ENCODE measurements around the gene FBXL7. TPM values are rescaled to one million over a fixed set of nuclear protein-coding genes. Genes with fewer than 3 reads are reported as not detected.

The FBXL7 gene
- total and polyA plus RNA-seq, 4 experiments from 2014 or later = not detected

- H3K27ac Mint-ChIP-seq = no peak overlapping the region
- no peaks in the 10 kb centered on the region for H3K36me3 Mint-ChIP-seq
- no peaks in the 10 kb centered on the region for H3K4me1 Mint-ChIP-seq
- no peak for DNase-seq
- H3K9me3 Mint-ChIP-seq = peaks cover 0 to 7% (median 1%) of the 10 kb centered on the region in 8 donors
- ChIA-PET POLR2A (ENCODE audit: partially characterized antibody) (no interaction called here), CTCF (ENCODE audit: partially characterized antibody) (no interaction called here)
- no peak overlapping the region for H3K4me3 ChIP-seq (ENCODE audit: low read length in 2 of 2)
- no peaks in the 10 kb centered on the region for H3K27me3 ChIP-seq (ENCODE audit: insufficient read depth, low read length)
- H3K27me3 Mint-ChIP-seq = no peaks in the 10 kb centered on the region
- no peak overlapping the region for H3K4me3 Mint-ChIP-seq
- H3K36me3 ChIP-seq (ENCODE audit: insufficient read depth, low read length) = no peaks in the 10 kb centered on the region
- intact Hi-C loops (cut with micrococcal nuclease) = no loop called here
- H3K27ac ChIP-seq (ENCODE audit: low read depth, low read length) = no peak overlapping the region
- H3K9me3 ChIP-seq (ENCODE audit: control insufficient read depth in 1 of 2, low read length in 2 of 2) = no peaks in the 10 kb centered on the region
- H3K4me1 ChIP-seq (ENCODE audit: insufficient read depth, low read length) = no peaks in the 10 kb centered on the region
These were observed 426.6 kb downstream of the FBXL7 start for GRCh38 chr5:15926586-15926985.

GRCh38 chr5:15927710-15928380, 427.9 kb downstream of the FBXL7 start:
- DNase-seq = no peak
- Mint-ChIP-seq H3K36me3 (no peaks in the 10 kb centered on the region), H3K4me1 (no peaks in the 10 kb centered on the region), H3K27me3 (no peaks in the 10 kb centered on the region), H3K4me3 (no peak overlapping the region), H3K9me3 (peaks cover 0 to 6% (median 2%) of the 10 kb centered on the region in 8 donors), H3K27ac (no peak overlapping the region)
- no peak overlapping the region for H3K27ac ChIP-seq (ENCODE audit: low read depth, low read length)
- ChIA-PET POLR2A (ENCODE audit: partially characterized antibody) (no interaction called here), CTCF (ENCODE audit: partially characterized antibody) (no interaction called here)
- no peak overlapping the region for H3K4me3 ChIP-seq (ENCODE audit: low read length in 2 of 2)
- no peaks in the 10 kb centered on the region for H3K27me3 ChIP-seq (ENCODE audit: insufficient read depth, low read length)
- H3K9me3 ChIP-seq (ENCODE audit: control insufficient read depth in 1 of 2, low read length in 2 of 2) = no peaks in the 10 kb centered on the region
- intact Hi-C loops (cut with micrococcal nuclease) = no loop called here
- H3K4me1 ChIP-seq (ENCODE audit: insufficient read depth, low read length) = no peaks in the 10 kb centered on the region
- no peaks in the 10 kb centered on the region for H3K36me3 ChIP-seq (ENCODE audit: insufficient read depth, low read length)

- H3K27me3 Mint-ChIP-seq = no peaks in the 10 kb centered on the region
- Histone ChIP-seq H3K9me3 (ENCODE audit: control insufficient read depth in 1 of 2, low read length in 2 of 2) (no peaks in the 10 kb centered on the region), H3K27ac (ENCODE audit: low read depth, low read length) (no peak overlapping the region), H3K4me1 (ENCODE audit: insufficient read depth, low read length) (no peaks in the 10 kb centered on the region), H3K36me3 (ENCODE audit: insufficient read depth, low read length) (no peaks in the 10 kb centered on the region), H3K4me3 (ENCODE audit: low read length in 2 of 2) (no peak overlapping the region), H3K27me3 (ENCODE audit: insufficient read depth, low read length) (no peaks in the 10 kb centered on the region)
- no peaks in the 10 kb centered on the region for H3K4me1 Mint-ChIP-seq
- CTCF ChIA-PET (ENCODE audit: partially characterized antibody) = no interaction called here
- H3K27ac Mint-ChIP-seq = no peak overlapping the region
- no peaks in the 10 kb centered on the region for H3K36me3 Mint-ChIP-seq
- intact Hi-C loops (cut with micrococcal nuclease) = no loop called here
- peaks cover 0 to 5% (median 2%) of the 10 kb centered on the region in 8 donors for H3K9me3 Mint-ChIP-seq
- no peak for DNase-seq
- no peak overlapping the region for H3K4me3 Mint-ChIP-seq
- POLR2A ChIA-PET (ENCODE audit: partially characterized antibody) = no interaction called here
These were observed 429.8 kb downstream of the FBXL7 start for GRCh38 chr5:15929611-15930263.

- POLR2A ChIA-PET (ENCODE audit: partially characterized antibody) = no interaction called here
- no peaks in the 10 kb centered on the region for H3K27me3 Mint-ChIP-seq
- no peaks in the 10 kb centered on the region for H3K4me1 ChIP-seq (ENCODE audit: insufficient read depth, low read length)
- CTCF ChIA-PET (ENCODE audit: partially characterized antibody) = no interaction called here
- no peaks in the 10 kb centered on the region for H3K36me3 ChIP-seq (ENCODE audit: insufficient read depth, low read length)
- no peaks in the 10 kb centered on the region for H3K9me3 ChIP-seq (ENCODE audit: control insufficient read depth in 1 of 2, low read length in 2 of 2)
- no peaks in the 10 kb centered on the region for H3K4me1 Mint-ChIP-seq
- no peak overlapping the region for H3K27ac Mint-ChIP-seq
- DNase-seq = no peak
- no peaks in the 10 kb centered on the region for H3K27me3 ChIP-seq (ENCODE audit: insufficient read depth, low read length)
- H3K9me3 Mint-ChIP-seq = peaks cover 0 to 11% (median 2%) of the 10 kb centered on the region in 8 donors
- intact Hi-C loops (cut with micrococcal nuclease) = no loop called here
- H3K36me3 Mint-ChIP-seq = no peaks in the 10 kb centered on the region
- H3K4me3 Mint-ChIP-seq = no peak overlapping the region
- H3K27ac ChIP-seq (ENCODE audit: low read depth, low read length) = no peak overlapping the region
- no peak overlapping the region for H3K4me3 ChIP-seq (ENCODE audit: low read length in 2 of 2)
These were observed 432.1 kb downstream of the FBXL7 start for GRCh38 chr5:15932066-15932465.

- Mint-ChIP-seq H3K4me1 (no peaks in the 10 kb centered on the region), H3K27me3 (no peaks in the 10 kb centered on the region), H3K27ac (no peak overlapping the region), H3K9me3 (peaks cover 0 to 14% (median 5%) of the 10 kb centered on the region in 8 donors), H3K4me3 (no peak overlapping the region), H3K36me3 (no peaks in the 10 kb centered on the region)
- H3K4me1 ChIP-seq (ENCODE audit: insufficient read depth, low read length) = no peaks in the 10 kb centered on the region
- H3K27me3 ChIP-seq (ENCODE audit: insufficient read depth, low read length) = no peaks in the 10 kb centered on the region
- no peak overlapping the region for H3K27ac ChIP-seq (ENCODE audit: low read depth, low read length)
- intact Hi-C loops (cut with micrococcal nuclease) = no loop called here
- H3K9me3 ChIP-seq (ENCODE audit: control insufficient read depth in 1 of 2, low read length in 2 of 2) = no peaks in the 10 kb centered on the region
- ChIA-PET POLR2A (ENCODE audit: partially characterized antibody) (no interaction called here), CTCF (ENCODE audit: partially characterized antibody) (no interaction called here)
- no peak overlapping the region for H3K4me3 ChIP-seq (ENCODE audit: low read length in 2 of 2)
- DNase-seq = no peak
- no peaks in the 10 kb centered on the region for H3K36me3 ChIP-seq (ENCODE audit: insufficient read depth, low read length)
These were observed 433.6 kb downstream of the FBXL7 start for GRCh38 chr5:15933259-15934207.

- no peaks in the 10 kb centered on the region for H3K27me3 ChIP-seq (ENCODE audit: insufficient read depth, low read length)
- CTCF ChIA-PET (ENCODE audit: partially characterized antibody) = no interaction called here
- no peaks in the 10 kb centered on the region for H3K27me3 Mint-ChIP-seq
- no peaks in the 10 kb centered on the region for H3K9me3 ChIP-seq (ENCODE audit: control insufficient read depth in 1 of 2, low read length in 2 of 2)
- POLR2A ChIA-PET (ENCODE audit: partially characterized antibody) = no interaction called here
- no peaks in the 10 kb centered on the region for H3K4me1 ChIP-seq (ENCODE audit: insufficient read depth, low read length)
- H3K4me1 Mint-ChIP-seq = no peaks in the 10 kb centered on the region
- no peak for DNase-seq
- no peak overlapping the region for H3K4me3 ChIP-seq (ENCODE audit: low read length in 2 of 2)
- no peak overlapping the region for H3K27ac ChIP-seq (ENCODE audit: low read depth, low read length)
- intact Hi-C loops (cut with micrococcal nuclease) = no loop called here
- no peaks in the 10 kb centered on the region for H3K36me3 Mint-ChIP-seq
- no peaks in the 10 kb centered on the region for H3K36me3 ChIP-seq (ENCODE audit: insufficient read depth, low read length)
- no peak overlapping the region for H3K27ac Mint-ChIP-seq
- no peak overlapping the region for H3K4me3 Mint-ChIP-seq
- H3K9me3 Mint-ChIP-seq = peaks cover 0 to 13% (median 5%) of the 10 kb centered on the region in 8 donors
These were observed 436.7 kb downstream of the FBXL7 start for GRCh38 chr5:15936505-15937245.

- Histone ChIP-seq H3K4me1 (ENCODE audit: insufficient read depth, low read length) (no peaks in the 10 kb centered on the region), H3K4me3 (ENCODE audit: low read length in 2 of 2) (no peak overlapping the region), H3K9me3 (ENCODE audit: control insufficient read depth in 1 of 2, low read length in 2 of 2) (no peaks in the 10 kb centered on the region), H3K27me3 (ENCODE audit: insufficient read depth, low read length) (no peaks in the 10 kb centered on the region), H3K36me3 (ENCODE audit: insufficient read depth, low read length) (no peaks in the 10 kb centered on the region), H3K27ac (ENCODE audit: low read depth, low read length) (no peak overlapping the region)
- H3K9me3 Mint-ChIP-seq = peaks cover 0 to 13% (median 5%) of the 10 kb centered on the region in 8 donors
- intact Hi-C loops (cut with micrococcal nuclease) = no loop called here
- DNase-seq = no peak
- H3K27ac Mint-ChIP-seq = no peak overlapping the region
- no peaks in the 10 kb centered on the region for H3K27me3 Mint-ChIP-seq
- H3K4me1 Mint-ChIP-seq = no peaks in the 10 kb centered on the region
- H3K36me3 Mint-ChIP-seq = no peaks in the 10 kb centered on the region
- ChIA-PET POLR2A (ENCODE audit: partially characterized antibody) (no interaction called here), CTCF (ENCODE audit: partially characterized antibody) (no interaction called here)
- H3K4me3 Mint-ChIP-seq = no peak overlapping the region
These were observed 437.7 kb downstream of the FBXL7 start for GRCh38 chr5:15937708-15938107.
